Measurements from ENCODE around the gene COL9A3.

GRCh38 chr20:62780204-62780603 lies 36.6 kb upstream of the COL9A3 start:
- TF ChIP-seq FOXP2 (optimal IDR thresholded peaks at IDR 0.05; ENCODE audit: control extremely low read depth, extremely low read length, insufficient read depth) = no peak
- no peak for TF ChIP-seq EZH2 (IDR thresholded peaks at IDR 0.05)
- no peak for TF ChIP-seq POLR2AphosphoS5 (IDR thresholded peaks at IDR 0.05; ENCODE audit: borderline replicate concordance, low read depth, low read length)
